ENCODE results near the gene RARRES1. TPM values are rescaled to one million over a fixed set of nuclear protein-coding genes. Genes with fewer than 3 reads are reported as not detected.

Gene RARRES1
- total RNA-seq, 1 donor from 2014 or later, result 4.5 TPM

GRCh38 chr3:158652463-158652862 is 79.8 kb downstream of the RARRES1 start:
- DNase-seq (ENCODE audit: low spot score in 2 of 2), result no peak
- FAIRE-seq, result no peak

- FAIRE-seq (no peak), DNase-seq (ENCODE audit: low spot score in 2 of 2) (no peak)
Measured at GRCh38 chr3:158651192-158651591, 81.1 kb downstream of the RARRES1 start.

- FAIRE-seq, result no peak
Measured at GRCh38 chr3:158649791-158650190, 82.5 kb downstream of the RARRES1 start.

More at GRCh38 chr3:158649791-158650190, 82.5 kb downstream of the RARRES1 start:
- DNase-seq (ENCODE audit: low spot score in 2 of 2), result no peak

Small RNAs within 50 kb of the gene (small RNA-seq; reads per million reads assigned to genes)
- gene AC080013.6, result not detected

Other genes with a start within 250 kb of the RARRES1 start
- gene MLF1, start 161.3 kb downstream of the RARRES1 start, total RNA-seq, result 29.3 TPM
- gene GFM1, start 87.9 kb downstream of the RARRES1 start, total RNA-seq, result 58.7 TPM
- 7.3 TPM for gene LXN, start 59.8 kb downstream of the RARRES1 start, total RNA-seq
- 34.6 TPM for gene MFSD1, start 69.6 kb upstream of the RARRES1 start, total RNA-seq

All from frontal cortex (tissue), 4 donors.